NCI-H1417 (cell line): Measurements from ENCODE around the gene EMD.

Source experiments
- DNase-seq, 3 experiments: peaks; one replicate each; lab custom pipeline; 2025; lab: John Stamatoyannopoulos, UW

Gene EMD

GRCh38 chrX:154419189-154419588 is 40.1 kb downstream of the EMD start:
- no peak for DNase-seq

- DNase-seq, result peak in 1 of 3 experiments; percentile 29
Observed at GRCh38 chrX:154419688-154420401, 40.8 kb downstream of the EMD start.

GRCh38 chrX:154420402-154420756 is 41.3 kb downstream of the EMD start:
- no peak for DNase-seq

GRCh38 chrX:154426916-154427770 is 48.0 kb downstream of the EMD start:
- DNase-seq, result no peak

GRCh38 chrX:154428176-154429171 is 49.4 kb downstream of the EMD start, which contains the start of gene ATP6AP1:
Gene ATP6AP1 (plus strand): TSS chrX:154428677. CDS start chrX:154428693, 16 bp downstream.
- DNase-seq, result peak; percentile 89 to 98 (median 94)

GRCh38 chrX:154429711-154430110 is 50.6 kb downstream of the EMD start:
- DNase-seq, result no peak

GRCh38 chrX:154430479-154430878 is 51.4 kb downstream of the EMD start:
- no peak for DNase-seq

- no peak for DNase-seq
Observed at GRCh38 chrX:154430916-154431315, 51.8 kb downstream of the EMD start.
